Measurements from ENCODE around the gene RIMBP2.

Gene RIMBP2

DNA sequence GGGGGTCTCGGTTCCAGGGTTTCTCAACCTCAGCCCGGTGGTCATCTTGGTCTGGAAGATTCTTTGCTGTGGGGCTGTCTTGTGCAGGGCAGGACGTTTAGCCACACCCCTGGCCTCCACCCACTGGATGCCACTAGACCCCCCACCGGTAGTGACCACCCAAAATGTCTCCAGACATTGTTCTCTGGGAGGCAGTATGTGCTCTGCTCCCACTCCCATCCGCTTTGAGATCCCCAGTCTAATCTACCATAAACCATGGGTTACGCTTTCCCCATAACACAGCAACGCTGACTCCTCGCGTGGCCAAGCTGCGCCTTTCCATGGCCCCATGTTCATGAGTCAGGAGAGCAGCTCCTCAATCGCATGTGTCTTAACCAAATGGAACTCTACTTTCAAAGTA is 155.8 kb downstream of the RIMBP2 start:
- no peak for DNase-seq

DNA sequence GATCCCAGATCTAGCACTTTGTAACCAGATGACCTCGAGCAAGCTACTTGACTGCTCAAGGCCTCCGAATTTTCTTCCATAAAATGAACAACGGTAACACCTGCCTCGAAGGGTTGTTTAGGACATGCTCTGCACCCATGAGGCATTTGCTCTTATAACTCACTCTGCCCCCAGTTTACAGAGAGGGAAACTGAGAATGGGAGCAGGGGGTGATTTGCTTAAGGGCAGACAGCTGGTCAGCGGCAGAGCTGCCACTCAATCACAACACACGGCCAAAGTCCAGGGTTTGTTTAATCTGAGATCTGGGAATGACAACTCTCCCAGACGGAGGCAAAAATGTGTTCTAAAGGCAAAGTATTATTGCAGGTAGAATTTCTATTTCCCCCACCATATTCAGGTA is 156.3 kb downstream of the RIMBP2 start:
- DNase-seq = no peak

DNA sequence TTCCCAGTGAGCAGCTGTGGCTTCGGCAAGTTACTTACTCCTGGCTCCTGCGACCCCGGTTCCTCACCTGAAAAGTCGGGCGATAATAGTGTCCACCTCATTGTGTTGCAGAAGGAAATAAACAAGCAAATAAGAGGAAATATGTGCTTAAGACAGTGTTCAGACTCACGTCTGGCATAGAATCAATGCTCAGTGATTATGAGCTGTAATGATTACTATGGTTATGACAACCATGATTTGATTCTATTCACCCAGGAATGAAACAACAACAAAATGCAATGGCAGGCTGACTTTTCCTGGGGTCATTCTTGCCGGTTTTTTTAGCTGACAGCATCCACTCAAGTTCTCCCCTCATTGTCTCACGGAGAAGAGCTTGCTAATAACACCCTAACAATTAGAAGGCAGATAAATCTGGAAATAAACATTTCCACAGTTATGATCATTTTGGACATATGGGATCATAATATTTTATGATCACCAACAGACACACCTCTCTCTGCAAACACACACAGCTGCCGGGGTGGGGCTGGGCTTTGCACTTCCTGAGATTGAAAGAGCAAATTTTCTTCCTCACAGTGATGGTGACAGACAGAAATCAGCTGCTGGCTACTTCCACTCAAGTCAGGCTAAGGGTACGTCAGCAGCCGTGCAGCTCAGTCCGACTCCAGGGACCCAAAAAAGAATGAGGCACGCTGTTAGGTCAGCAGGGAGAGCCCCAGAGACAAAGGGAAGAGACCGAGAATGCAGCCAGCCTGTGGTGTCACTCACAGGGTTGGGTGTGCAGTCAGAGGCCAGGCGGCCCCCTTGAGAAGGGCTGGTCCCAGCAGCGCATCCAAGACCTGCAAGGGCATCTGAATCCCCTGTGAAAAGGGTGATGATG is 158.0 kb downstream of the RIMBP2 start:
- no peak for DNase-seq

DNA sequence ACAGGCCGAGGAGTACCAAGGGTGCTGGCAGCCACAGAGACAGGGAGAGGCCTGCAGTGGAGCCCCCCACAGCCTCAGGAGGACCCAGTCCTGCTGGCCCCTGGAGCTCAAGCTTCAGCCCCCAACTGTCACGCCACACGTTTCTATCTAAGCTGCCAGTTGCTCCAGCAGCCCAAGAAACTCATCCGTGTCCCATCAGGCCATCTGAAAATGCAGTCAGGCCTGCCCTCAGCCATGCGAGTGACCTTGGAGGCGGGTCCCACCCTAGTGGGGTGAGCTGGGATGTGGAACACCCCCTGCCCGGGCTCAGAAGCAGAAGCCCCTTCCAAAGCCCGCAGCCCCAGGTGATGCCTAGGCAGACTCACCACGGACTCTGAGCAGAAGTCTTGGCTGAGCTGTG is 158.9 kb downstream of the RIMBP2 start:
- DNase-seq = no peak

DNA sequence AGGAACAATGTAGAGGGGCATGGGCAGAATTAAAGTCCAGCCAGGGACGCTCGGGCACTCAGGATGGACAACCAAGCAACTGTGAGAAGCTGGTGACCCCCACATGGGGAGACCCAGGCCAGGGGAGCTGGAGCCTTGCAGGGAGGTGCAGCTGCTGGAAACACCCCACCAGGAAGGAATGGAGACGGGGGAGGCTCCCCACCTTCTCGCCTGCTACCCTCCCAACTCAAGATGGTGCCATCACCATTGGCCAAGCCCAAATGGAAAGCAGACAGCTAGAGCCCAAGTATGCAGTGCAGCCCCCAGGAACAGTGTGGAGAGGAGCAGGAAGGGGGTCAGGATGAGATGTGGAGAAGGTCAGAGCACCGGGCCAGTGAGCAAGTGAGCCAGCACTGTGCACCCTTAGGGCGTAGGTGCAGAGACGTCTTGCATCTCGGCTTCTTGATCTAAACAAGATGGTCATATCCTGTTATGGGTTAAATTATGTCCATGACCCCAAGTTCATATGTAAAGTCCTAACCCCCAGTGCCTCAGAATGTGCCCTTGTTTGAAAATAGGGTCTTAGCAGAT is 159.5 kb downstream of the RIMBP2 start:
- DNase-seq = no peak

DNA sequence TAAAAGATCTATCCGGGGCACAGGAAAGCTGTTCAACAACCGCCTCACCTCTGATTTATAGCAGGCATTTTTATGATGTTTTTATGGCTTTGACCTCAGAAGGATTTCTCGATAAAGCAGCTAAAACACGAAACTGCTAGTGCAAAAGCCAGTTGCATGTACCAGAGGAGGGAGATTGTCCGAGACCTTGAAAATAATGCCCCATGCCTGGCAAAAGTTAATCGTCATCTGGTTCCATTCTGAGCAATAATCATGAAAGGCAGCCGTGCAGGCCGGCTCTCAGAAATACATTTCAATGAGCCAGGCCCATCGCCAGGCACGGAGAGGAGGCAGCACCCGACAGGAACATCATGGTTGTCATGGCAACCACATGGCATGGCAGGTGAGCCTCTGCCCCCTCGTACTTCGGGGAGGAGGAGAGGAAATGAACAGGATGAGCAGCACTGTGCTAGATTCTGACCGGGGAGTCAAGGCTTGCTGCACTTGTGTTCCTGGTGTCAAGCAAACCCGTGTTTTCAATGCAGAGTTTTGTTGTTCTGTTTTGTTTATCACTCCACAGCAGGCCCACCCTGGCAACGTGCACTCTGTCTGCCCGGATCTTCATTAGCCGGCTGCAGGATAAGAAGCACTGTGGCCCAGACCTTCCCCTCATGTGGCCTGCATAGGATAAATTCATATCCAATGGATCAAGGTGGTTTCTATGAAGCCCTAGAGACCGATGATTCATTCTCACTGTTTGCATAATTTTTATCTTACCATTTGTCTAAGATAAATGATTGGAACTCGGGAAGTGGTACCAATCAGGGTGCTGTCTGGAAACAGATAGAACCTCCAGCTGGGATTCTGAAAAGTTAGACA is 160.2 kb downstream of the RIMBP2 start:
- DNase-seq = no peak

DNA sequence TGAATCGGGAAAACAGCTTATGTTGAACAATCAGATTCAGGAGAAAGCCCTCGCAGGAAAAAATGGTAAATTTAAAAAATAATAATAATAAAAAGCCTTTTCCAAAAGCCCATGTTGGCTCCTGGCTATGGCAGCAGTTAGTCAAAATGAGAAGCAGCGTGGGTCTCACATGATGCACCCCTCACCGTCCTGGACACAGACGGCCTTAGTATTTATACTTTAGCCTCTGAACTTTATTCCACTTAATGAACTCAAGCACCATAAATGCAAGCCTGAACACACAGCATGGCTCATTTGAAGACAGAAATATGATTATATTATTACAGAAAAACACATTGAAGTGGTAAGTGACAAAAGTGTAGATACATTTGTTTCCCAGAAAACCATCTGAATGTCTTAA is 160.9 kb downstream of the RIMBP2 start:
- no peak for DNase-seq

DNA sequence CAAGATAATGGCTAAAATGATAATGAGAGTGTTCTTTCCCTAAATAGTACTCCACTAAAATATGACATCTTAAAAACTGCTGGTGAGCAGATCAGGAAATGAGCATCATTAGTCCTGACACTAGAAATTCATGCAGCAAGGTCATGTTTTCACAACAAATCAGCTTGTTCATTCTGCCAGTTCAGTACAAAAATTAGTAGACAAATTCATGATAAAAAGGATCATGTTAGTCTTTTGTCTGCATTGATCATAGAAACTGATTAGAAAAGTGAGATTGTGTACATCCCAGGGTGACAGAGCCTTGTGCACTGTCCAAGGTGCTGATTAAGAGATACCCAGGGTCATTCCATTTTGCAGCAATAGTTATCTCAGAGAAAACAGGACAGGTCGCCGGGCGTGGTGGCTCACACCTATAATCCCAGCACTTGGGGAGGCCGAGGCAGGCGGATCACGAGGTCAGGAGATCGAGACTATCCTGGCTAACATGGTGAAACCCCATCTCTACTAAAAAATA is 163.6 kb downstream of the RIMBP2 start:
- DNase-seq = no peak

DNA sequence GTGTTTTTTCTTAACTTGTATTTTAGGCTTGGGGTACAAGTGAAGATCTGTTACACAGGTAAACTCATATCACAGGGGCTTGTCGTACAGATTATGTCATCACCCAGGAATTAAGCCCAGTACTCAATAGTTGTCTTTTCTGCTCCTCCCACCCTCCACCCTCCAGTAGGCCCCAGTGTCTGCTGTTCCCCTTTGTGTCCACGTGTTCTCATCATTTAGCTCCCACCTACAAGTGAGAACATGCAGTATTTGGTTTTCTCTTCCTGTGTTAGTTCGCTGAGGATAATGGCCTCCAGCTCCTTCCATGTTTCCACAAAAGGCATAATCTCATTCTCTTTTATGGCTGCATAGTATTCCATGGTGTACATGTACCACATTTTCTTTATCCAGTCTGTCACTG is 166.7 kb downstream of the RIMBP2 start:
- no peak for DNase-seq

DNA sequence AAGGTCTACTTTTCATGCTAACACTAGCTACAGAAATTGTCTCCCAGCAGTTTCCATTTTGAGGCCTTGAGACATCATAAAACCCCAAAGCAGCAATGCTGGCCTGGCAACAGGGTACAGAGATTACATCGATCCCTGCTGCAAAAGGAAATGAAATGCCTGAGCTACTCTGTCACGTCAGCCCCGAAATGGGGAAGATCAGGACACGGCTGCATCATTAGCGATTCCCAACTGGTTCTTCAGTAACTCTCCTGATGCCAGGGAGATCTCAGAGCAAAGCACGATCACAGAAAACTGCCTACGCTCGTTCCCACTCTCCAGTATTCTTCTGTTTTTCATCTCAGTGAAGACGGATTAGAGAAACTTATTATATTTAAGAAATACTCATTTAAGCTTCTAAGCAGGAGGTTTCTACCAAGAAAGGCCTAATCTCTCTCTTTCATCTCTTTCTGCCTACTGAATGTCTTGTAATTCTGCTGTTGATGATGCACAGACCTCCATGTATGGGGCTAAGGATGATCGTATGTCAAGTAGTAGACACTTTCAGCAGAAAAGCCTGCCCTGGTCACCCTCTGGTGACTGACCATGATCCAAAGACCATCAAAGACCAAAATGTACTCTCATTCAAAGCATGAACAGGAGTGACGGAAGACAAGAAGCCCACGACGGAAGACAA is 168.5 kb downstream of the RIMBP2 start:
- no peak for DNase-seq

DNA sequence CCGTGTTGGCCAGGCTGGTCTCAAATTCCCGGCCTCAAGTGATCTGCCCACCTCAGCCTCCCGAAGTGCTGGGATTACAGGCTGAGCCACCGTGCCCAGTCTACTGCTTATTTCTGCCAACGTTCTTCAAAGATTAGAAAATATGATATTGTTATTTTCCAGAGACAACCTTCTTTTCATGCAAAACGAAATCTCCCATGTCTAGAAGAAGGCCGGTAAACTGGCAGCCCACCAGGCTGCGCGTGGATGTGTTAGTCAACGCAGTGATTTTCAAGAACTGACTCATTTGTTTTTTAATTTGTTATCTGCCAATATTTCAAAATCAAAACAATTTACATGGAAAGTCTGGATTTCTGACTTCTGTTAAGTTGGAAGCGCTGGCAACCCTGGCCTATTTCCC is 169.6 kb downstream of the RIMBP2 start:
- no peak for DNase-seq

DNA sequence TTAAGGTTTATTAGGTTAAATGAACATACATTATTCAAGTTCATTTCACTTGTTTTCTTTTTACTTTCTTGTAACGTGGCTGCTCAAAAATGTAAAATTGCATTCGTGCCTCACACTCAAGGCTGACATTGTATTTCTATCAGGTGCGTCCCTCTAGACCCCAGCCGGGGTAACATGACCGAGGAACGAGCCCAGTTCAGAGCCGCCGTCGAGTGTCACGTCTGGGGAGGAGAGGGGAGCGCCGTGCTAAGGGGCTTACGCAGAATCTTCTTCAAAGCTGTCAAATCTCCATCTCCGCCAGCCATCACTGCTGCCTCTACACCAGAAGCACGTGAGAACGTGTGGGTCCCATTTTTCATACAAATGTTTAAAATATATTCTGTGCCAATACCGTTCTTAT is 170.6 kb downstream of the RIMBP2 start:
- no peak for DNase-seq

DNA sequence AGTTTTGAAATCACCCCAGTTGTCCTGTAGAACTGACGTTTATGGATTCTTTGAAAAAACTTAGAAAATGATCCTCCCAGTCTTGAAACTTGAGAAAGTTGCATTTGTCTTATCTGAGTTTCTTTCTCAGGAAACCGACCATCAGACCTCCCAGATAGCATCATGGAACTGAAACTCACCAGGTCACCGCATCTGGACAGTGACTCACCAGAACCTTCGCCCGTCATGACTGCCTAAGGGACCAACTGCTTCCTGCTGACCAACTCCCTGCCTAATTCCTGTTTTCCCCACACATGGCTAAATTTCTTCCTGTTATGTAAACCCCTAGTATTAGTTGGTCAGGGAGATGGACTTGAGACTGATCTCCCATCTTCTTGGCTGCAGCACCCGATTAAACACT is 175.7 kb downstream of the RIMBP2 start:
- DNase-seq = no peak

DNA sequence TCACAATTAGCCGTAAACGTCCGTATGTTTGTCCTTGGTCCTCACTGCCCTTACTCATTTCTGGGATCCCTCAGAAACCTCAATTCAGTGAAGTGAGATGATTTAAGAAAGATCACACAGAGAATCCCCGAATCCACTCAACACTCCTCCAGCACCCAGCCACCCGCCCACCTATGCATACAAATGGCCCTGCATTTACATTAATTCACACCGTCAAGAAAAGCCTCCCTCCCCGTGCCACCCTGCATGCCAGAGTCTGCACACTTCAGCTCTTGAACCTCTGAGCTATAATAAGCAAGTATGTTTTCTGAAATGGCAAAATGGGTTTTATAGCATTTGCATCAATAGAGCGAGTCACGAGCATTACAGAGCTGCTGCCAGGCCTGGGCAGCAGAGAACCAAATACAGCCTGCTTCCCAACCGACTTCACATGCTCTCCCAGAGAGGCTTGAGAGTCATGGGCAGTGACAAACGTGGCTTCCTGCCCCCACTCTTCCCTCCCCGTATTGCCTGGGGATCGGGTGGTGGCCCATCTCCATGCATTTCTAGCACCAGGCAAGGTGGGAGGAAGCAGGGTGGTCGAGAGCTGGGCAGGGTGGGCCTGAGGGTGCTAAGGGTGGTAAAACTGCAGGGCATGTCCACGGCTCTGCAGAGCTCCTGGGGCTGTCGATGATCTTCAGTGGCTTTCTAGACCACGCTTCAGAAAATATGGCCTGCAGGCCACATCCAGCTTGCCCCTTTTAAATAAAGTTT is 177.6 kb downstream of the RIMBP2 start:
- no peak for DNase-seq

DNA sequence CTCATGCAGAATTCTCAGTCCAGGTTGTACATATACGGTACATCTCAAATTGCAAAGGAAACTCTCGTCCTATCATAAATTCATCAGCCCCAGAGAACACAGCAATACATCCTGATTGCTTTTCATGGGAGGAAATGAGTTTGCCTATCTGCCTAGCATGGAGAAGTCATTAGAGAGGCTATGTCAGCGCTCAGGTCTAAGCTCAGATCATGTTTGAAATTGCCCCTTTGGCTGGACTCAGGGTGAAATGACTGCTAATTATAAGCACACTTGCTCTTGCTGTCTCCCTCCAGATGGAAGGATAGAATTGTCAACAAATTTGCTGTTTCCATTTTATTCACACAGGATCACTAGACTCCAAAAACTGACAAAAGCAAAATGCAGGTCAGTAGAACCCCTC is 178.4 kb downstream of the RIMBP2 start:
- DNase-seq = no peak

DNA sequence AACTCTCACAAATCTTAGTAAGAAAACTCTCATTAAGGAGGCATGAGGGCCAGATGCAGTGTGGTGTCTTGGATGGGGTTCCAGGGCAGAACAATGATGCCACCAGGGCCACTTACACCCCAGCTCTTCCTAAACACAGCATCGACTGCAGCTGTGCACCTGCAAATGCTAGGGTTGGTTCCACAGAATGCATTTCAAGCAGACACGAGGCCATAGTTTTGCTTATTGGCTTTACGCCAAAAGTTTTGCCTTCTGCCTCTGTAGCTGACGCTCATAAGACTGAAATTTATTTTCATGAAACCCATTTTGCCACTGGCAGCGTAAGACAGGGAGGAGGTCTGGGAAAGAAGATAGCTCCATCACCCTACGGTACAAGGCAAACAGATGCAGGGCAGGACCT is 179.0 kb downstream of the RIMBP2 start:
- no peak for DNase-seq

DNA sequence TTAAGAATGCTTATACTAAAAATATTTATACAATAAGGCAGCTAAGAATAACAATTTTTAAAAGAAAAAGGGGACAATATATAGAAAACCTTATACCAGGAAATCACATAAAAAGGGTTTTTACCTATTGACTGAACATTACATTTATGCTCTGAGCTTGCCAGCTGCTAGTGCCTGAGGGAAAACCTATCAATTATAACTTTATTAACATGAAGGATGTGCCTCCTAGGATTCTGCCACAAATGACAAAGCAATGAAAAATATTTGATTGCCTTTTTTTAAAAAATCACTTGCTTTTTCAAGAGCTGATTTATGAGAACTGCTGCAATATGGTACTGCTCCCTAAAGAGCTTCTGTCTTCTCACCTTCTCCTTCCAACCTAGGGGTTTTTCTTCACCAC is 185.7 kb downstream of the RIMBP2 start:
- no peak for DNase-seq

DNA sequence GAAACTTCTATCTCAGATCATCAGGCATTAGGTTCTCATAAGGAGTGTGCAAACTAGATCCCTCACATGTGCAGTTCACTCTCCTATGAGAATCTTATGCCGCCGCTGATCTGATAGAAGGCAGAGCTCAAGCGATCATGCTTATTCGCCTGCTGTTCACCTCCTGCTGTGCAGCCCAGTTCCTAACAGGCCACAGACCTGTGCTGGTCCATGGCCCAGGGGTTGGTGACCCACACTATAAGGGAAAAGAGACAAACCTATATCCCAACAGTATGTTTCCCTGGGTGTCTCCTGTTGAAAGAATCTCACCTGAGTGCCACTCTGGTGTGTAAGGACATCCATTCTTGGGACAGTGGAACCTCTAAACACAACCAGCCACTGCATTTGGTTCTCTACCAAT is 186.3 kb downstream of the RIMBP2 start:
- no peak for DNase-seq

DNA sequence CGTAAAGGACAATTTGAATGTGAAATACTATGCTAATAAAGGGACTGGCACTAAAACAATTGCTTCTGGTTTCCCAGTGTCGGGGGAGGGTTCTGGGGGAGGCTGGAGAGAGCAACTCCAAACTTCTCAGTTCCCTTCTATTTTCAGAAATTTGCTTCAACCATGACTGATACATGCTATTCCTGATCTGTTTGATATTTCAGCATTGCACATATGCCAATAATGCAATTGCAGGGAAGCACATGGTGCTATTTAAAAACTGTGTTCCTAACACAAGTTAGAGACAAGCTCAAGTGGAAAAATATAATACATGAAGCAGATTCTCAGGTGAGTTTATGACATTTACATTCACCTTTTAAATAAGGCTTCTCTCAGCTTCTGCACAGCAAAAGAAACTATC is 188.9 kb downstream of the RIMBP2 start:
- DNase-seq = no peak

DNA sequence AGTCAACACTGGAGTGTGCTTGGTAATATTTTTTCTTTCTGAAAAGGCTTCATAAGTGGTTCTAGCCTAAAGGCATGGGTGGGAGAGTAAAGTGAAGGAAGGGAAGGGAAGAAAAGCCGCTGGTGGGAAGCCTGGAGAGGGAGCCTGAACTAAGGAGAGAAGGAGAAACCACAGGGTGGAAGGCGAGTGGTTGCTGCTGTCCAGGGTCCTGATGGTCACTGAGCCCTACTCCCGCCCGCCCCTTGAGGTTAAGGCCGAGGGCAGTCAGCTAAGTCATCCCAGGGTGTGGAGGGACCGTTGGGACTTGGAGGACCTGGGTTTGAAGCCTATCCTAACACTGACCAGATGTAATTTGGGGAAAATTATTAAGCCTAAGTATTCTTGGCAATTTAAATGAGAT is 189.3 kb downstream of the RIMBP2 start:
- DNase-seq = no peak

DNA sequence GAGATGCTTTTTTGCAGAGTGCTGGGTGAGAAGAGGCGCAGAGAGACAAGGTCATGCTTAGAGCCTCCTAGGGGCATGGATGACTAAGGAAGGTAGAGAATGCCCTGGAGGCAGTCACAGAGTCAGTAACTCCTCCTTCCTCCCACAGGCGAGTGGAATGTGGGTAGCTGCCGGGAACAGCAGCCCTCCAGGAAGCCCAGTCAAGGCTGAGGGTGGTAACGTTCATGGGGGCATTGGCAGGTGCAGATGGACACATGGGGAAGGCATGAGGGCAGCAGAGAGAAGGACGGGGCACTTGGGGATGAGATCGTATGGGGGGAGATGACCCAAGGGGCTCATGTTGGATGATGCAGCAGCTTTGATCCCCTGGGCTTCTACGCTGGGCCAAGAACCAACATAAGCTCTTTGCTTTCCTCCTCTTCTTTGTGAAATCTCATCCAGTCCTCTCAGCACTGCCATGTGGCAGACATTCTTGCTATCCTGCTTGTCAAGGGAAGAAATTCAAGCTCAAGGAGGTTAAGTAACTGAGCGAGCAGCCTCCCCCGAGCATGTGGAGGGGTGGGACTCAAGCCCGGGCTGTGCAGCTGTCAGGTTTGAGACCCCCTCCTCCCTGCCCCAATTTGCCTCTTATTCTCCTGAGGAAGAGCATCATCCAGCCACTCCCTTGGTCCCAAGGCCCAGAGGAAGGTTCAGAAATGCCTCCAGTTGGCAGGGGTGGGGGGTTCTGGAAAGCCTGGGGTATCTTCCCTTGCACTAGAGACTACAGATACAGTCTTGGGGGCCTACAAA is 190.5 kb downstream of the RIMBP2 start:
- DNase-seq = no peak
